ENCODE measurements around the gene DDX54. TPM values are rescaled to one million over a fixed set of nuclear protein-coding genes. Genes with fewer than 3 reads are reported as not detected.

The DDX54 gene
- total and polyA plus RNA-seq, 2 of the 8 experiments (the other 6 are each of a cell fraction or from before 2014, with no cell fraction given) = 64.9 to 113 TPM

- Histone ChIP-seq H2AFZ (ENCODE audit: low read length) (no peak overlapping the region), H3K23me2 (ENCODE audit: low read depth, low read length) (peaks cover 7% of the 10 kb centered on the region; the same call in 1 of the 2 replicates), H3K23ac (ENCODE audit: insufficient read length) (no peak overlapping the region), H3K4ac (replicated peaks; ENCODE audit: insufficient read length, low read depth, low read length) (no peak overlapping the region), H2AK5ac (ENCODE audit: low read depth, low read length) (no peak overlapping the region), H2BK20ac (ENCODE audit: low read length) (no peak overlapping the region), H3K9me3 (ENCODE audit: insufficient read depth in 2 of 2, low read depth in 1 of 2, low read length in 1 of 2) (no peaks in the 10 kb centered on the region), H2BK120ac (replicated peaks; ENCODE audit: low read depth, low read length) (no peak overlapping the region), H4K91ac (replicated peaks; ENCODE audit: insufficient read length, low read length) (no peak overlapping the region), H3K4me3 (ENCODE audit: extremely low read depth in 1 of 4, insufficient read depth in 2 of 4, low read depth in 3 of 4, low read length in 4 of 4) (peak overlapping the region in 2 of 4 experiments; percentile 80 to 90; a peak in 4 of 8 replicates), H3K36me3 (ENCODE audit: control insufficient read depth in 2 of 4, insufficient read depth in 4 of 4, low read length in 3 of 4) (peaks cover 0 to 13% (median 6%) of the 10 kb centered on the region in 4 experiments; a peak in 6 of 8 replicates), H3K27ac (ENCODE audit: low read depth, low read length) (no peak overlapping the region), H2BK15ac (ENCODE audit: low read length) (no peak overlapping the region), H3K4me1 (replicated peaks in 1 of 4; ENCODE audit: control insufficient read depth in 3 of 4, insufficient read depth in 4 of 4, low read length in 3 of 4) (peaks cover 0 to 6% (median 3%) of the 10 kb centered on the region in 4 experiments; a peak in 4 of 7 replicates), H3K27me3 (replicated peaks in 1 of 4; ENCODE audit: control insufficient read depth in 3 of 4, extremely low read depth in 1 of 4, insufficient read depth in 3 of 4, low read length in 3 of 4) (no peaks in the 10 kb centered on the region), H2BK5ac (ENCODE audit: low read depth, low read length) (no peak overlapping the region), H4K5ac (ENCODE audit: insufficient read length, low read depth, low read length) (no peak overlapping the region), H3K14ac (ENCODE audit: insufficient read length) (no peak overlapping the region), H3K9ac (replicated peaks in 1 of 4; ENCODE audit: extremely low read depth in 1 of 4, low read depth in 3 of 4, low read length in 3 of 4) (no peak overlapping the region; a peak in 1 of 7 replicates), H3K79me1 (ENCODE audit: low read depth, low read length) (peaks cover 13% of the 10 kb centered on the region), H3K56ac (replicated peaks; ENCODE audit: insufficient read length, low read depth, low read length) (no peak overlapping the region), H4K8ac (ENCODE audit: extremely low read depth, insufficient read depth, low read length) (no peak overlapping the region; the same call in 1 of the 2 replicates), H3K18ac (ENCODE audit: extremely low read depth, low read length) (no peak overlapping the region), H3K4me2 (ENCODE audit: insufficient read depth in 1 of 2, low read depth in 2 of 2, low read length in 2 of 2) (peak overlapping the region; percentile 63 to 72; a peak in 3 of 4 replicates), H4K20me1 (replicated peaks in 1 of 2; ENCODE audit: control insufficient read depth in 1 of 2, insufficient read depth in 2 of 2, low read length in 2 of 2) (peaks cover 2 to 12% of the 10 kb centered on the region in 2 experiments), H3K79me2 (ENCODE audit: control insufficient read depth in 1 of 2, insufficient read depth in 2 of 2, low read length in 2 of 2) (peaks cover 9 to 44% of the 10 kb centered on the region in 2 experiments; a peak in 3 of 4 replicates), H2BK12ac (ENCODE audit: low read depth, low read length) (no peak overlapping the region)
- WGBS, 2 experiments (ENCODE audit: extremely low coverage in 1 of 2, insufficient coverage in 1 of 2, insufficient read length in 1 of 2, insufficient replicate concordance in 2 of 2, low coverage in 1 of 2, low lambda C conversion rate in 2 of 2, missing lambda C conversion rate in 1 of 2) = 91% methylated on average over 16 of the region's 16 CpGs; no CpG with 5 or more reads in 1 of the 2 experiments
- no peak for FAIRE-seq
- no peak for DNase-seq (ENCODE audit: low read depth in 1 of 2, low spot score in 2 of 2)
- TF ChIP-seq CTCF (IDR thresholded peaks at IDR 0.05; ENCODE audit: control extremely low read depth in 1 of 3, insufficient read depth in 1 of 3, low read depth in 1 of 3, low read length in 3 of 3) (no peak), CHD2 (IDR thresholded peaks at IDR 0.05; ENCODE audit: low read length) (no peak)
- CTCF ChIA-PET (ENCODE audit: partially characterized antibody) = interaction anchor here (1.0 to 1.9 kb wide), 5 partner anchors 8 to 137 kb away, joined by 3 to 8 read pairs (median 4); no protein-coding TSS in a partner anchor
- POLR2A ChIA-PET (ENCODE audit: partially characterized antibody) = interaction anchor here (0.6 to 5.1 kb wide), 11 partner anchors 10 to 235 kb away, joined by 3 to 30 read pairs (median 4); partner anchors contain the start of genes SDSL and TPCN1
These were observed 1.5 kb upstream of the DDX54 start for GRCh38 chr12:113186666-113187325.
